Activated effector memory CD4-positive, alpha-beta T cell treated with anti-CD3 and anti-CD28 coated beads, Interleukin-2, amount 50 U/mL, for 16 hours (primary cell): ENCODE results near the gene KIRREL3.

Source experiments
- DNase-seq: peaks from one replicate; pipeline ENCODE4 v3.0.0-alpha.2; 2020

KIRREL3 gene

DNA sequence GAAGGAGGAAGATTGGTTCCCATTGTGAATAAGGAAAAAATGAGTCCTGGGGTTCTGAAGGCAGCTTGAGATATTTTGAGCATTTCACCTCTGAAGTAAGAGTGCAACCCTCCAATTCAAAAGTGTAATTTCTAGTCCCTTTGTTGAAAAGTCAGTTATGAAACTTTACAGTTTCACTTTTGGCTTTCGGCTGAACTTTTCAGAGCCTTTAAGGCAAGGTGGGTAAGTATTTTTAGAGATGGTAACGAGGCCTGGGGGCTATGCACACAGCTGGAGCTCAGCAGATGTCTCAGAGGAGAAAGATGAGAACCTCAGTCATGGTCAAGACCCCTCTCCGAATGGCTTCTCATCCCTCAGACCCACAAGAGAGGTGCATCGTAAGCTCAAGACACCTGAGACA lies 267.6 kb downstream of the KIRREL3 start:
- DNase-seq: no peak

DNA sequence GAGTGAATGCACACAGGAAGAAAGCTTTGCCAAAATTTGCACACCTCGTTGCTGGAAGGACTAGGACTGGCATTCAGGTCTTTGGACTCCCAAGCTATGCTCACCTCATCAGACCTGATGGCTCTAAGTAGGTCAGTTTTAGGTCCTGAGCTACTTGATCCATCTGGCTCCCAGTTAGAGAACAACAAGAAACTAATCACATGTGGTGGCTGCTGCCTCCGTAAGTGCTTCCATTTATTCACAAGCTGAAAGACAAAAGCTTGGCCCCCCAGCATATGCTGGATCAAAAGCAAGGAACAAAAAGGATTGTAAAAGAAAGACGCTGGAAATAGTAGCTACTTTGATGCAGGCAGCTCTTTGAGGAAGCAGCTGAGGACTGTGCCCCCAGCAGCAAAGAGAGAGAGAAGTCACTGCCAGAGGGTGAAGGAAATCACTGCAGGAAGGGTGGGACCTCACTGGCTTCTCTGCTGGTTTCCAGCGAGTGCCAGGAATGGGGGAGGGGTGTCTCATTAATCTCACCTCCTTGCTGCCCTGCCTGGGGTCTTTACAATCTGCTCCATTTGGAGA lies 268.9 kb downstream of the KIRREL3 start:
- DNase-seq: no peak

DNA sequence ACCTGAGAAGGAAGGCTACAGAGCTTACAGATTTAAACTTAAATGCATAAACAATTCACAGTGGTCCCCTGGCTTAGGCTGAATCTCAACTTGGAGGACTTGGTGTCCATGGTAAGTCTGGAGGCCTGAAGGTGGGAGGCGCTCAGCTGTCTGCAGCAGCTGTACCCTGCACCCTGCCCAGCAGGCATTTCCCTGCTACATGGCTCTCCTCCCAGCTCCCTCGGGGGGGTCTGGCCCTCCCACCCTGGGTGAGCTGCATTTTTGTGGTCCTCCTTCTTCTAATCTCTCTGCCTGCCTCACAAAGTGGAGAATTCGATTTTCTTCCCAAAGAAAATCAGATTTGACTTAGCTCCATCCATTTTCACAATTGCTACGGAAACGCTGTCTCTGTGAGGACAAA lies 273.2 kb downstream of the KIRREL3 start:
- DNase-seq: no peak

DNA sequence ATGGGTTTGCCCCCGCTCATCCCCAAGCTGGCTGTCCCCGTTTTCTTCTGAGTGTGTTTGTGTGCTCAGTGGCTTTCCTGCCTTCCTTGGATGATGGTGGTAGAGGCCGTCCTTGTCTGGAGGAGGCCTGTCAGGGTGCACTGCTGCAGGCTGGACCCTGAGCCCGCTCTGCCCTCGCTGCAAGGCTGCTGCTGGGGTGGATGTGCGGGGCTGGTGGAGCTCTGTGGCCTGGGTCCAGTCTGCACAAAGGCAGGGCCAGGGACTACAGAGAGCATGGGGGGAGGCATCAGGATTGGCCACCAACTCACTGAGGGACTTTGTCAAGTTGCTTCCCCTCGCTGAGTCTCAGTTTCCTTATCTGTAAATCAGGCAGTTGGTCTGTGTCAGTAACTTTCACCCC lies 275.0 kb downstream of the KIRREL3 start:
- DNase-seq: no peak

DNA sequence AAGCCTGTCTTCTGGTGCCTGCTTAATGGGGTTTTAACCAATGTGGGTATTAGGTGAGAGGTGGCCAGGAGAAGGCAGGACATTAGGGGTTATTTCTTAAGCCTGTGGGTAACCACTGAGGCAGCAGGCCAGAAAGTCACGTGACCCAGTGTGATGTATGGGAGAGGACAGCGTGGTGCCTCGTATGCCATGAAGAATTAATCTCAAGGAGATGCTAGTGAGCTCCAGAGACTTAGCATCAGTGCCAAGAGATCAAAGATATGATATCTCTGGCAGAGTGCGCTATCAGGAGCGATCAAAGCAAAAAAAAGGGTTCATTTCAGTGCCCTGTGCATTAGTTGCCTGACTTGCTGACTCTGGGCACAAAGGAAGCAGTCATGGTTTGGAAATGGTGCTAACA lies 275.5 kb downstream of the KIRREL3 start:
- no peak for DNase-seq

DNA sequence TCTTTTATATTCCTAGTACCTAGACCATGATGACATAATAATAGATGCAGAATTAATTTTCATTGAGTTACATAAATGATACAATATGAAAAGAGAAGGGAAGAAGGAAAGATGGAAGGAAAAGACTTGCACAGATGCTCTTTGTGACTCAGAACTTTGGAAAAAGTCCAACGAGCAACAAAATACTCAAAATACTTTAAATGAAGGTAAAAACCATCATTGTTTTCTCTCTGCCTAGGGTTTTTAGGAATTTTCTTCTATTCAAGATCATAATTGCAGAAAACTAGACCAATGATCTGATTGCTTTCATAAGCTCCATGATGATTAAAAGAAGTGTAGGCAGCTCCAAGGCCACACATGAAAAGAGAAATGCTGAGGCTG lies 276.9 kb downstream of the KIRREL3 start:
- no peak for DNase-seq

DNA sequence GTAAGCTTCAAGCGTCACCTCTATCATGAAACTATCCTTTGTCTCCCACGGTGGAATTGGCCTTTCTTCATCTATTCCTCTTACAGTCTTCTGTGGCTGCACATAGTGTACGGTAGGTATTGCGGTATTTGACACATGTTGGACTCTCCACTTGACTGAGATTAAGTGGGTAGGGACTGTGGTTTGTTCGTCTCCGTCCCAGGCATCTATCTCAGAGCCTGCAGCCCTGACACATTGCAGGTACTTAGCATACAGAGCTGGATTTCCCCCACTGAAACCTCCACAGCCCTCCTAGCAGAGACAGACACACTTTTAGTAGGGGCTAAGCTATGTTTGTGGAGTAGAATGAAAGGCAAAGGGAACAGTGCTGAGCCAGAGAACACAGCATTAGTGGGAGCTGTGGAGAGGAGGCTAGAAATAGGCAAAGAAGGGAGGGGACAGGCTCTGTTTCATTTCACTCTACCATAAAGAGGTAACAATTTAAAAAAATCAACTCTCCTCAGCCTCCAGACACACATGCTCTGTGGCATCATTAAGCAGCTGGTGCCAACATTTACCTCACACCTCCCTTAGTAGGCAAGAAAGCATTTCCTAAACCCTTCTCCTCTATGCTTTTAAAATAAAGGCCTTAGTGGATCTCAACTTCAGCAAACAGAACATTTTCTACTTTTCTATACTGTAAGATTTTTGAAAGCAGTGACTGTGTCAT lies 277.5 kb downstream of the KIRREL3 start:
- DNase-seq: no peak

DNA sequence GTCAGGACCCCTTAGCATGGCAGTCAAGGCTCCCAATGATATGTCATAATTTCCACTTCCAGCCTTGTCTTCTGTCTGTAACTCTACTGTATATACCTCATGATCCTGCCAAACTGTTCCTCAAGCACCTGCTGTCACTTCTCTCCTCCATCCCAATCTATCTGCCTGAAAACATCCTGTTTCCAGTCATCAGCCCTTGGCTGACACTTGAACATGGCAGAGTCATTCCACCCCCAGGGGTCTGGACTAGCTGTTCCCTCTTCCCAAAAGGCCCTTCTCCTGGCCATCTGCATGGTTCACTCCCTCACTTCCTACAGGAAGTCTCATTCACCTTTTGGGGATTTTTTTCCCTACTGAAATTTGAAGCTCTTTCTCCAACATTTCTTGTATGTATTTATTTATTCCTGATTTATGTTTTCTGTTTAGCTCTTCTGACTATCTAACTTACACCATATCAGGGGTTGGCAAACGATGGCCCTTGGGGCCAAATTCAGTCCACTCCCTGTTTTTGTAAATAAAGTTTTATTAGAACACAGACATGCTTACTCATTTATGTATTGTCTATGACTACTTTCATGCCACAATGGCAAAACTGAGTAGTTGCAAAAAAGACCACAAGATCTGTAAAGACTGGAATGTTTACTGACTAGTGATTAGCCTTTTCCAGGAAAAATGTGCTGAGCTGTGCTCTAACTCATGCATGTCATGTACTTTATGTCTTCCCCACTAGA lies 278.4 kb downstream of the KIRREL3 start:
- DNase-seq: no peak

DNA sequence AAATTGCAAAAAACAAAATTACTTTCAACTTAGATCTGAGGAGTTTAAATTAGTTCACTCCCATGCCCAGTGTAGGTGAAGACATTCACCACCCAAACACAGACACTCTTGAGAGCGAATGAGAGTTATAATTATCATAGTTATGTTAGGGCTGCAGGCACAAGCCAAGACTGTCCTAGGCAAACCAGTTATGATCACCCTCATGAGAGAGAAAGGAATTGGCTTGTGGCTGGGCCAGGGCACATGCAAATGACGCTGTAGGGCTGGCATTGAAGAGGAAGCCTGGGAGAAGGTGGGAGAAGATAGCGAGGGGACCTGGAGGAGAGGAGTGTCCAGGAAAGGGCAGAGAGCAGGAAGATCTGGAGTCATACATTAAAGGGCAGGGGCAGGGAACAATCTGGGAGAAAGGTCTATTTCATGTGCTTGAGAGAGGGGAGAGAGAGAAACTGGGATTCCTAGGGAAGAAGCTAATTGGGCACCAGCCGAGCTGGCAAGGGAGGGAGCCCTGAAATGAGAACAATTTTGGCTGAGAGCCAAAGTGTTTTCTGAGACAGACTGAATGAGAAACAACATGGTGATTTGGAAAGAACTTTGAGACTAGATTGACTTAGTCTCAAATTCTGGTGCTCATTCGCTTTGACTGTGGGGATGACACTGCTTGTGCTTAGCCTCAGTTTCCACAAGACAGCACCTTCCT lies 279.9 kb downstream of the KIRREL3 start:
- no peak for DNase-seq

DNA sequence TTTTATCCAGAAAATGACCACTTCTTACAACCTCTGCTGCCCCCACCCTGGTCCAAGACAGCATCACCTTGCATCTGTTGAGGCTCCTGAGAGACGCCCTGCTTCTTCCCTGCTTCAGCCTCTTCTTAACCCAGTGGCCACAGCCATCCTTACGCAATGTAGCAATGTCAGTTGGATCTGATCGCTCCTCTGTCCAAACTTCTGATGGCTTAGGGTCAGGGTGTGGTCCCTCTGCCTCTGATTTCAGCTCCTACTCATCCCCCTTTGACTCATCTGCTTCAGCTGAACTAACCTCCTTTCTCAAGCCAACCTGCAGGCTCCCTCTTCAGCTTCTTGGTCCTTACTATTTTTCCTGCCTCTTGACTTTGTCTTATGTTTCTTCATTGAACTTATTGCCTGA lies 280.8 kb downstream of the KIRREL3 start:
- DNase-seq: no peak

DNA sequence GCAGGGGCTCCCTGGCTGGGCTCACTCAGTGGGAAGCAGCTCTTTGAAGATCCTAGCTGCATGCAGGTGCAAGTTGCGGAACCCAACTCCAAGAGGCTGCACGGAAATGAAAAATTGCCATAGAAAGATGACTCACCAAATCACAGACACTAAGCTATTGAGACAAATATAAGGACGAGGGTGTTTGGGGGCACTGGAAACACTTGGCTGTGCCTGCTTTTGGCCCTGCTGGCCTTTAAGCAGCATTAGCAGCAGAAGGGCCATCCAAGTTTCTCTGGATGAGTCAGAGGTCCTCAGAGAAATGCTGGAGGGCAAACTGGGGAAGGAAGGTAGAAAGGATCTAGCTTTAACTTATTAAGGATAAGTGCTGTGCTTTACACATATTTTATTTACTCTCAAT lies 282.3 kb downstream of the KIRREL3 start:
- no peak for DNase-seq

DNA sequence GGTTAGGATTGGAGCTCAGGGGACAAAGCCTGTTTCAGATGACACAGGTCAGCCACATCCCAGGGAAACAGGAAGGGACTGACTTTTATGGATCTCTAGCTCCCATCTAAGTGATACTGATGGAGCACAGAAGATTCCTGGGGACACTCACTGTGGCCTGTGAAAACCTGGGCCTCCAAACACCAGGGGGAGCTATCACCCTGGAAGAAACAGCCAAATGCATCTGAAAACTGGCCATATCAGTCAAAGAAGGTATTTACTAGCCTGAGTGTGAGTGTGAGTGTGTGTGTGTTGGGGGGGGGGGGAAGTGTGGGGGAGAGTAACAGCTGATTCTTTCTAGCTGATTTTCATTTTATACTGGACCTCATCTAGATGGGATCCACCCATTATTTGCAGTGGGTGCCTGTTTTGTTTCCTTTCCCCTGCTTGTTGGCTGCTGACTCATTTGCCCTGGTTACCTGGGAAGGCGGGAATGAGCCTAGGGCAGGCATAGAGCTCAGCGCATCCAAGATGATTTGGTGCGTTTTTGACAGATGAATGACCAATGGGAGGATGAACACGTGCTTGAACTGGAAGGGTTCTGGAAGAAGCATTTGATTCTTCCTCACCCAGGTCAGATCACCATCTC lies 284.0 kb downstream of the KIRREL3 start:
- no peak for DNase-seq

DNA sequence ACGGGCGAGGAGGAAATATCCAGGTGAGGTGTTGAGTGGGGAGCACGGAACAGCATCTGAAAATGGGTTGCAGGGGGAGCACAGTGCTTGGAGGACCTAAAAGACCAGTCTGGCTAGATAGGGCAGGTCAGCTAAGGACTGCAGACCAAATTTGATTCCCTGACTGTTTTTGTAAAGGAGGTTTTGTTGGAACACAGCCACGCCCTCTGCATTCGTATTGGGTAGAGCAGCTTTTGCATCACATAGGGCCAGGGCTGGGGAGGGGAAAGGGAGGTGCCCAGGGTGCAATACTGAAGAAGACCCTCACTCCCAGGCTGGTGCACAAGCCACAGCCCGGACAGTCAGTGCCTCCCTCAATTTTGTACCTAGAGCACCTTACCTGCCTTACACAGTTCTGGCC lies 286.8 kb downstream of the KIRREL3 start:
- no peak for DNase-seq

DNA sequence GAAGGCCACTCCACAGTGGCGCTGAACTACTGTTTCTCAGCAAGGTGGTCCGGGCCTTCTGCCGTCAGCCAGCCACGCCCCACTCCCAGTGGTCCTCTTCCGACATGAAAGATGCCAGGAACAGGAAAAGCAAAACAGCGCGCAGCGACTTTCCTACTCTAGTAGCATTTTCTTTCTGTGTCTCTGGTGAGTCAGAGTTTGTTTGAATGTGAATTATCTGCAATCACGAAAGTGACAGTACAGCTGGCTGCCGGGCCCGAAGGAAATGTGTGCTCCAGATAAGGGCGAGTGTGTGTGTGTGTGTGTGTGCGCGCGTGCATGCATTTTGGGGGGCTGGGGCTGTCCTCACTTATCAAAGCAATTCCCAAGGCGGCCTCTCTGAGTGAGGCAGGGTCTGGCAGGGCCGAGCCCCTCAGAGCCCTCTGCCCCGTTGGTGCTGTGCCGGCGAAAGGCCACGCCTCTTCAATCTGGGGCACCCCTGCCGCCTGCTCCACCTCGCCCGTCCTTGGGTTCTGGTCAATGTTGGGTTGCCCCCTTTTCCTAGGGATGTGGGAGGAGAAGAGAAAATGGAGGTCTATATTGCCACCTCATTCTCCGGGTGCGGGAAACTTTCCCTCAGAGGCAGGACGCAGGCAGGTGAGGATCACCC lies 288.5 kb downstream of the KIRREL3 start:
- DNase-seq: no peak

DNA sequence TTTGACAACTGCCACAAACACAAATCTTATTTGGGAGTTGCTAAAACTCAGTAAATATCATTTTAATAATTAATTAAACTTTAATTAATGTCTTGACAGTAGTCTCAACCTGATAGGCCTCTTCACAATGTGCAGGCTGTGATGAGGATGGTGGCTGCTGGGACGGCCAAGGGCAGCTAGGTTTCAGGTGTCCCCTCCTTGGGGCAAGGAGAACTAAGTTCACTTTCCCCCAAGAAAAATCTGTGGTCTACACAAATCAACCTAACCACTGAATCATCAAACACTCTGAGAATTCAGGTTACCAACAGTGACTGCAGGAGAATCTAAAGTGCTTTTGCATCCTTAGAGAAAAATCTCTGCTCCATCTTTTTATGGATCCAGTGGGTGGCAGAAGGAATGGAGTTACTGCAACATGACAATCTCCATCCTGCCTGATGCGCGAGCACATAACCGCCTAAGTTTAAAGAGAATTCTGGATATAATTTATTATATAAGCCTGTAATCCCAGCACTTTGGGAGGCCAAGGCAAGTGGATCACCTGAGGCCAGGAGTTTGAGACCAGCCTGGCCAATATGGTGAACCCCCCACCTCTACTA lies 289.7 kb downstream of the KIRREL3 start:
- DNase-seq: no peak

DNA sequence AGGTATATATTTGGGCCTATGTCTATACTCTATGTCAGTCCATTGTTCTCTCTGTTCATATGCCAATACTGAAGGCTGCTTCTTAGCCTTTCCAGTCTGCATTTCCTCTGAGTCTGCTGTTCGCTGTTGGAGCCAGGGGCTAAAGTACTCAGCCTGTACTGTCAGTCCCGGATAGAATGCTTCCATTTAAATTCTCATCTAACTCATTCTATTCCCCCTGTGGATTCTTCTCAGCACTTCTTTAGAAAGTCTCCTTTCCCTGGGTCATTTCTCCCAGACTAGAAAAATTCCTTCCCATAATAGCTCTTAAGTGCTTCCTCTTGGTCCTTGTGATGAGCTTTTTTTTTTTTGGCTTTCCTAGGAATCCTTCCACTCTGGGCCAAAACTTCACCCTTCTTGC lies 293.1 kb downstream of the KIRREL3 start:
- no peak for DNase-seq

DNA sequence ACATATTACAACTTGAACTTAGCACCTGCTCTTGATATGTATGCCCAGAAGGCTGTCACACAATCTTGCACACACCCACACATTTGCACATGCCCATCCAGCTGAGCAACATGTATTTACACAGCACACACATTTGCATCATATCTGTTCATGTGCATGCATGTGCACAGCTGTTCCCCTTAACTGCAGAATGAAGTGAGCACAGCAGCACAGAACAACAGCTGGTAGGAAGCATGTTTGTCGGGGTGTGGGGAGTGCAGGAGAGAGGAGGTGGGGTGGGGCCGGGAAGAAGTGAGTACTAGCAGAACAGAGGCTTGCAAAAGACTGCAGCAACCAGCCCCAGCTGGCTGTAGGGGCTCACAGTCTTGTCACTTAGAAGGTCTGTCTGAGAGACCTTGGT lies 296.5 kb downstream of the KIRREL3 start:
- no peak for DNase-seq

DNA sequence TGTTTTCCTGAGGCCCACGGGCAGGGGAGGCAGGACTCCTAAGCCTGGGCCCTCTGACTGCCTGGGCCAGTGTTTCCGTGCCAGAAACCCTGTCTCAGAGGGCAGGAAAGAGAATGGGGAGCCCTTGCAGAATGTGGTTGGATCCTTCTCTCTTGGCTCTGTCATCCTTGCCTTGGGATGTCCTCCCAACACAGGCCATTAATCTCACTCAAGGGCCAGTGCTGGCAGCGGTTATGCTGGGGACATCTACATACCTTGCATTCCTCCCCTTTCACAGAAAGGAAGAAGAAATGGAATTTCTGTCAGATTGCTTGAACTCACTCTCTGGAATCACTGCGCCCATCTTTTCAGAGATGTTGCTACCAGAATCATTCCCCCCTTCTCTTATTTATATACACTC lies 296.9 kb downstream of the KIRREL3 start:
- DNase-seq: no peak

DNA sequence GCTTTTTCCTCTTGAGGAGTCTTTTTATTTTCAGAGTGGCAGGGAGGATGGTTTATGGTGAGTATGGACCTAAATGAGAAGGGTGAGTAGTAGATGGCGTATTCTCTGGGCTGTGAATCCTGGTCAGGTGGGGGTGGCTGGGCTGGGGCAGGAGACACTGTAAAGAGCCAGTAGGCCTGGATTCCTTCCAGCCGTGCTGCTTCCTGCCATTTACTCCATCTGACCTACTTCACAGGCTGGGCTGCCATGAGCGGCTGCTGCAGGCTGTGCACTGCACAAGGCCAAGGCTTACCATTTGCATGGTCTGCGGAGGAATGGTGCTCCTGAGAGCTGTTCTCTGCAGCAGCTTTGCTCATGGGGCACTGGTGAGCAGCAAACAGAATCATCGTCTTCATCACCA lies 297.6 kb downstream of the KIRREL3 start:
- no peak for DNase-seq

DNA sequence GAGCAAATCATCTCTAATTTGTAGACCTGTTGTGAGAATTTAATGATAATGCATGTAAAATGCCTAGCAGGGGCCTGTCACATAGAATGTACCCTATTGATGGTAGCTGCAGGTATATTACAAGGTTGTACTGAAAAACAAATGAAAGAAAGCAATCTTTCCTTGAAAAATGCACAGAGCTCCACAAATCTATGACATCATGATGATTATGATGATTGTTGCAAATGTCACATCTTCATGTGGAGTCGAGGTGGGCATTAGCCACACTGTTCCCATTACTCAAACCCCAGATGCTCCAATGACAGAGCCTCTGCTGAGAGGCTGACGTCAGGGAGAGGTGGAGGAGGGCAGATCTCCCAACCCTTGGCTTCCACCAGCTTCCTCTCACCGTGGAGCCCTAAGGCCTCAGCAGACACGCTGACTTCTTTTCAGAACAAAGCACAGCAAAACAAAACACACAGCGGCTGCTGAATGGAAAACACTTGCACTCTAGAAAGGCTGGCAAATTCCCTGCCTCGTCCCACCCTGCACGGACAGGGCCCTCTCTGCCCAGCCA lies 298.3 kb downstream of the KIRREL3 start:
- DNase-seq: no peak

DNA sequence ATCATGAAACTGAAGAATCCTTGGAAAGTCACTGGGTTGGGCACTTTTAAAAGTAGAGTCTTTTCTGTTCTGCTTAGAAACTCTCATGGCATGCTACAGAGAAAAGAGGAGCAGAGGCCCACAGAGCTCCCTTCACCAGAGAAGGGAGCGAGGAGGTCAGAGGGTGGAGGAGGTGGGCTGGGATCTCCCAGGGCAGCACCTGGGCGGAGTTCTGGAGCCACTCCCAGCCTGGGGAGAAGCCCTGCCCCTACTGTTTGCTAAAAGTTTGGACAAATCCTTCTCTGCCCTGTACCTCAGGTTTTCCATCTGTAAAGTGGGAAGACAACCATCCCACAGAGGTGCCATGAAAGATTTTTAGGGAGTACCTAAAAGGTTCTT lies 299.1 kb downstream of the KIRREL3 start:
- no peak for DNase-seq
